ENCODE measurements around the gene EIF1B.
"Not testable (repeated sequence)": the region's sequence is repeated elsewhere in the genome, so short reads cannot be mapped to it uniquely, and the experiment has no call there.

EIF1B gene

DNA sequence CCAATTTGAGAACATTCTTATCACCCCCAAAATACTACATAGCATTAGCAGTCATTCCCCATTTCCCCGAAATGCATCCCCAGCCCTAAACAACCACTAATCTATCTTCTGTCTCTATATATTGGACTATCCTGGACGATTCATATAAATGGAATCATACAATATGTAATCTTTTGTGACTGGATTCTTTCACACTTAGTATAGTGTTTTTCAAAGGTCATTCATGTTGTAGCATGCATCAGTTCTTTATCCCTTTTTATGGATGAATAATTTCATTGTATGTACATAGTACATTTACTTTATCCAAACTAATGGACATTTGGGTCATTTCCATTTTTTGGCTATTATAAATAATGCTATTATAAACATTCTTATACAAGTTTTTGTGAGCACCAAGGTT lies 27.5 kb upstream of the EIF1B start:
- no peak for DNase-seq (ENCODE audit: extremely low spot score)
- POLR2A ChIA-PET: no interaction called here
- CTCF ChIA-PET: no interaction called here
- TF ChIP-seq FOXK2 (IDR thresholded peaks at IDR 0.05): no peak
- no peak for TF ChIP-seq SP1 (IDR thresholded peaks at IDR 0.05)
- no peak for TF ChIP-seq L3MBTL2 (conservative IDR thresholded peaks at IDR 0.05)
- TF ChIP-seq BHLHE40 (IDR thresholded peaks at IDR 0.05; ENCODE audit: borderline replicate concordance): no peak

DNA sequence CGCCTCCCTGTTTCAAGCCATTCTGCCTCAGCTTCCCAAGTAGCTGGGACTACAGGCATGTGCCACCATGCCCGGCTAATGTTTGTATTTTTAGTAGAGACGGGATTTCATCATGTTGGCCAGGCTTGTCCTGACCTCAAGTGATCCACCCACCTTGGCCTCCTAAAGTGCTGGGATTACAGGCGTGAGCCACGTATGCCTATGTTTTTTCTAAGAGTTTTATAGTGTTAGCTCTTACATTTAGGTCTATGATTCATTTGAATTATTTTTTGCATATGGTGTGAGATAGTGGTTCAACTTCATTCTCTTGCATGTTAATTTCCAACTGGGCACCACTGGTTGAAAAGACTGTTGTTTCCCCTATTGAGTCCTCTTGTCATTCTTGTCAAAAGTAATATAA lies 26.4 kb upstream of the EIF1B start:
- POLR2A ChIA-PET; CTCF ChIA-PET; DNase-seq (ENCODE audit: extremely low spot score): not testable (repeated sequence)

GRCh38 chr3:40287248-40287647 lies 22.3 kb upstream of the EIF1B start:
- POLR2A ChIA-PET: interaction anchor here (1.3 kb wide), 1 partner anchor 22 kb away, joined by 4 read pairs; the partner anchor contains the start of gene EIF1B
- CTCF ChIA-PET: no interaction called here
- no peak for TF ChIP-seq ZNF384 (IDR thresholded peaks at IDR 0.05)
- no peak for DNase-seq (ENCODE audit: extremely low spot score)

GRCh38 chr3:40290396-40290795 lies 19.1 kb upstream of the EIF1B start:
- TF ChIP-seq ELF4 (IDR thresholded peaks at IDR 0.05) (no peak), ZNF384 (IDR thresholded peaks at IDR 0.05) (no peak), HDGF (IDR thresholded peaks at IDR 0.05; ENCODE audit: borderline replicate concordance) (no peak), FOXA1 (IDR thresholded peaks at IDR 0.05) (no peak), L3MBTL2 (conservative IDR thresholded peaks at IDR 0.05) (no peak), FOXM1 (IDR thresholded peaks at IDR 0.05; ENCODE audit: borderline replicate concordance) (no peak), CTBP1 (IDR thresholded peaks at IDR 0.05; ENCODE audit: borderline replicate concordance) (no peak), SP1 (IDR thresholded peaks at IDR 0.05) (no peak), LEF1 (IDR thresholded peaks at IDR 0.05; ENCODE audit: borderline replicate concordance) (no peak), TARDBP (IDR thresholded peaks at IDR 0.05) (no peak), NFRKB (IDR thresholded peaks at IDR 0.05) (no peak), FOXK2 (IDR thresholded peaks at IDR 0.05) (no peak), SUZ12 (IDR thresholded peaks at IDR 0.05) (no peak)
- TF ChIP-seq, protein P1, sequence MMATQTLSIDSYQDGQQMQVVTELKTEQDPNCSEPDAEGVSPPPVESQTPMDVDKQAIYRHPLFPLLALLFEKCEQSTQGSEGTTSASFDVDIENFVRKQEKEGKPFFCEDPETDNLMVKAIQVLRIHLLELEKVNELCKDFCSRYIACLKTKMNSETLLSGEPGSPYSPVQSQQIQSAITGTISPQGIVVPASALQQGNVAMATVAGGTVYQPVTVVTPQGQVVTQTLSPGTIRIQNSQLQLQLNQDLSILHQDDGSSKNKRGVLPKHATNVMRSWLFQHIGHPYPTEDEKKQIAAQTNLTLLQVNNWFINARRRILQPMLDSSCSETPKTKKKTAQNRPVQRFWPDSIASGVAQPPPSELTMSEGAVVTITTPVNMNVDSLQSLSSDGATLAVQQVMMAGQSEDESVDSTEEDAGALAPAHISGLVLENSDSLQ (IDR thresholded peaks at IDR 0.05): no peak
- DNase-seq (ENCODE audit: extremely low spot score): no peak
- ChIA-PET POLR2A (interaction anchor here (1.2 kb wide), 1 partner anchor 18 kb away, joined by 5 read pairs; no protein-coding TSS in a partner anchor), CTCF (no interaction called here)

- POLR2A ChIA-PET: interaction anchor here (1.2 kb wide), 1 partner anchor 16 kb away, joined by 5 read pairs; no protein-coding TSS in a partner anchor
- DNase-seq (ENCODE audit: extremely low spot score): no peak
- TF ChIP-seq SP1 (IDR thresholded peaks at IDR 0.05) (no peak), SUZ12 (IDR thresholded peaks at IDR 0.05) (no peak), LEF1 (IDR thresholded peaks at IDR 0.05; ENCODE audit: borderline replicate concordance) (no peak), NFRKB (IDR thresholded peaks at IDR 0.05) (no peak), HDGF (IDR thresholded peaks at IDR 0.05; ENCODE audit: borderline replicate concordance) (no peak), BHLHE40 (IDR thresholded peaks at IDR 0.05; ENCODE audit: borderline replicate concordance) (no peak), FOXM1 (IDR thresholded peaks at IDR 0.05; ENCODE audit: borderline replicate concordance) (no peak), ELF4 (IDR thresholded peaks at IDR 0.05) (no peak), FOXA1 (IDR thresholded peaks at IDR 0.05) (no peak), TARDBP (IDR thresholded peaks at IDR 0.05) (no peak)
- CTCF ChIA-PET: no interaction called here
Measured at GRCh38 chr3:40291471-40291870, 18.0 kb upstream of the EIF1B start.

DNA sequence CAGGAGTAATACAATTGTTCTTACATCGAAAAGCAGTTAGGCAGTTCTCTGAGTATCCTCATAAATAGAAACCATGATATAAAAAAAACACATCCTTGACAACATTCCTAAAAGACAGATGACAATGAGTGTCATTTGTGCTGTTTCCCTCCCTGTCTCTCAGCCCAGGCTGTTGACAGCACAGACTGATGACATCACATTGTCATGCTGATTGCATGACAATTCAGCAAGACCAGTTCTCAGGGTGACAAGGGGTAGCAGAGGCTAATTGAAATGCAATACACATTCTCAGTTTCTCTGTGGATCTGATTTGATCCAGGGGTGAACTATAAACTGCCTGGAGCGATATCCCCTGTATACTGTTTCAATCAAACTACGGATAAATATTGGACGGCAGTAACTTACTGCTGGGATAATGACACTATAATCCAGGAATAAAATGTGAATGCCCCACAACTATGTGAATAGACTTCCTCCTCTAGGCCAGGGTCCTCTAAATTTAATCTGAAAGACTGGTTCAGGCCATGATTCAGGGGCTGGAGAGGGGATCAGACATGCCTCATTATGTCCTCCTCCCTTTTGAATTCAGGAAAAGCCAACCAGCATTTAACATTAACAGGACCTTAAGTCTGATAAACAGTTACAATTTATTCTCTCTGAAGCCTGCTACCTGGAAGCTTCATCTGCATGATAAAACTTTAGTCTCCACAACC lies 16.7 kb upstream of the EIF1B start:
- ChIA-PET POLR2A (interaction anchor here (1.5 kb wide), 1 partner anchor 16 kb away, joined by 4 read pairs; the partner anchor contains the start of gene EIF1B), CTCF (no interaction called here)
- no peak for DNase-seq (ENCODE audit: extremely low spot score)
- no peak for TF ChIP-seq SP1 (IDR thresholded peaks at IDR 0.05)
- no peak for TF ChIP-seq L3MBTL2 (conservative IDR thresholded peaks at IDR 0.05)
- TF ChIP-seq TARDBP (IDR thresholded peaks at IDR 0.05): no peak
- no peak for TF ChIP-seq BHLHE40 (IDR thresholded peaks at IDR 0.05; ENCODE audit: borderline replicate concordance)
- TF ChIP-seq FOXA1 (IDR thresholded peaks at IDR 0.05): no peak
- TF ChIP-seq FOXM1 (IDR thresholded peaks at IDR 0.05; ENCODE audit: borderline replicate concordance): no peak

DNA sequence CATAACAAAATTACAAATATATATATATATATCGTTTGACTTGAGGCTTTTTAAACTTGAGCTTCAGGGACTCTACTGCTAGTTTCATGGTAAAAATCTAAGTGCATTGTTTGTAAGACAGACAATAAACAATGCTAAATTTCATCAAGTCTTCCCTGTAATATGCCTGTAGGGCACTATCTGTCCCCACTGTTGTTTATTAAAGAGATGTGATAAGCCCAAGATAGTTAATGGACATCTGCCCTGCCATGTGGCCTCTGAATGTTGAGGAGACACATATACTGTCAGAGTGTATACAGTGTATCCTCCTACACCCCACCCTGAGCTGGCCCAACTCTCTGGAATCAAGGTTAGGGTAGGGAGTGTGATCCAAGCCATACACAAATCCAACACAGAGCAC lies 15.1 kb upstream of the EIF1B start:
- no peak for TF ChIP-seq ARNT (IDR thresholded peaks at IDR 0.05)
- TF ChIP-seq SUZ12 (IDR thresholded peaks at IDR 0.05): no peak
- TF ChIP-seq FOXK2 (IDR thresholded peaks at IDR 0.05): no peak
- TF ChIP-seq BHLHE40 (IDR thresholded peaks at IDR 0.05; ENCODE audit: borderline replicate concordance): no peak
- TF ChIP-seq LEF1 (IDR thresholded peaks at IDR 0.05; ENCODE audit: borderline replicate concordance): no peak
- TF ChIP-seq FOXA1 (IDR thresholded peaks at IDR 0.05): no peak
- no peak for TF ChIP-seq ZNF384 (IDR thresholded peaks at IDR 0.05)
- TF ChIP-seq NFRKB (IDR thresholded peaks at IDR 0.05): no peak
- no peak for TF ChIP-seq ELF4 (IDR thresholded peaks at IDR 0.05)
- no peak for TF ChIP-seq FOXM1 (IDR thresholded peaks at IDR 0.05; ENCODE audit: borderline replicate concordance)
- no peak for TF ChIP-seq HDGF (IDR thresholded peaks at IDR 0.05; ENCODE audit: borderline replicate concordance)
- TF ChIP-seq, protein P1 (IDR thresholded peaks at IDR 0.05): no peak
- no peak for TF ChIP-seq SP1 (IDR thresholded peaks at IDR 0.05)
- no peak for TF ChIP-seq L3MBTL2 (conservative IDR thresholded peaks at IDR 0.05)
- TF ChIP-seq CTBP1 (IDR thresholded peaks at IDR 0.05; ENCODE audit: borderline replicate concordance): no peak
- TF ChIP-seq TARDBP (IDR thresholded peaks at IDR 0.05): no peak
- ChIA-PET CTCF (interaction anchor here (1.7 kb wide), 1 partner anchor 15 kb away, joined by 3 read pairs; no protein-coding TSS in a partner anchor), POLR2A (interaction anchor here (1.5 kb wide), 1 partner anchor 15 kb away, joined by 4 read pairs; the partner anchor contains the start of gene EIF1B)
- no peak for DNase-seq (ENCODE audit: extremely low spot score)
